Liver (tissue), 3 donors: ENCODE data around the gene GRIN2A.

Experiments used
- EGR1 ChIP-seq, 2 donors: IDR thresholded peaks; 2 replicates each; pipeline ENCODE4 v1.6.1; 2016 to 2018; ENCODE audit warnings: antibody characterized with exemption in 2 of 2, low read depth in 2 of 2
- FOXA1 ChIP-seq: IDR thresholded peaks from 2 replicates; pipeline ENCODE4 v1.6.1; 2016; ENCODE audit warnings: antibody characterized with exemption
- GABPA ChIP-seq, 2 donors: IDR thresholded peaks in 1 of 2; conservative IDR thresholded peaks in 1 of 2; 2 replicates each; pipeline ENCODE4 v1.6.1; 2016; ENCODE audit warnings: antibody characterized with exemption in 2 of 2, mild to moderate bottlenecking in 1 of 2, moderate library complexity in 1 of 2
- JUND ChIP-seq, 2 donors: IDR thresholded peaks; 2 replicates each; pipeline ENCODE4 v1.6.1; 2016; ENCODE audit warnings: antibody characterized with exemption in 2 of 2
- NR2F2 ChIP-seq: IDR thresholded peaks from 2 replicates; pipeline ENCODE4 v1.6.1; 2016; ENCODE audit warnings: antibody characterized with exemption
- RAD21 ChIP-seq, 2 donors: IDR thresholded peaks; 2 replicates each; pipeline ENCODE4 v1.6.1; 2016; ENCODE audit warnings: antibody characterized with exemption in 2 of 2, mild to moderate bottlenecking in 2 of 2
- RXRA ChIP-seq, 2 donors: IDR thresholded peaks; 2 replicates each; pipeline ENCODE4 v1.6.1; 2017 to 2018; ENCODE audit warnings: antibody characterized with exemption in 2 of 2, mild to moderate bottlenecking in 1 of 2
- SP1 ChIP-seq: IDR thresholded peaks from 2 replicates; pipeline ENCODE4 v1.6.1; 2018; ENCODE audit warnings: antibody characterized with exemption, mild to moderate bottlenecking
- TAF1 ChIP-seq: conservative IDR thresholded peaks from 2 replicates; pipeline ENCODE4 v1.6.1; 2016; ENCODE audit warnings: antibody characterized with exemption, mild to moderate bottlenecking
- YY1 ChIP-seq: IDR thresholded peaks from 2 replicates; pipeline ENCODE4 v1.6.1; 2016; ENCODE audit warnings: antibody characterized with exemption, mild to moderate bottlenecking
- TF ChIP-seq, protein P1 (sequence below): IDR thresholded peaks from 2 replicates; pipeline ENCODE4 v1.6.1; 2016; ENCODE audit warnings: antibody characterized with exemption
- TF ChIP-seq, protein P2 (sequence below): fragments of 150-350 bp; IDR thresholded peaks from 2 replicates; pipeline ENCODE4 v1.5.1; 2017; ENCODE audit warnings: improper control_type of control experiment, low read depth, low read length; ENCODE audit not compliant: missing input control
- TF ChIP-seq, protein P3 (sequence below): IDR thresholded peaks from 2 replicates; pipeline ENCODE4 v1.6.1; 2016; ENCODE audit warnings: antibody characterized with exemption, mild to moderate bottlenecking
- TF ChIP-seq, protein P4 (sequence below): IDR thresholded peaks from 2 replicates; pipeline ENCODE4 v1.6.1; 2016; ENCODE audit warnings: antibody characterized with exemption
- donor health status: healthy.
- donor health status: healthy.

DNA sequence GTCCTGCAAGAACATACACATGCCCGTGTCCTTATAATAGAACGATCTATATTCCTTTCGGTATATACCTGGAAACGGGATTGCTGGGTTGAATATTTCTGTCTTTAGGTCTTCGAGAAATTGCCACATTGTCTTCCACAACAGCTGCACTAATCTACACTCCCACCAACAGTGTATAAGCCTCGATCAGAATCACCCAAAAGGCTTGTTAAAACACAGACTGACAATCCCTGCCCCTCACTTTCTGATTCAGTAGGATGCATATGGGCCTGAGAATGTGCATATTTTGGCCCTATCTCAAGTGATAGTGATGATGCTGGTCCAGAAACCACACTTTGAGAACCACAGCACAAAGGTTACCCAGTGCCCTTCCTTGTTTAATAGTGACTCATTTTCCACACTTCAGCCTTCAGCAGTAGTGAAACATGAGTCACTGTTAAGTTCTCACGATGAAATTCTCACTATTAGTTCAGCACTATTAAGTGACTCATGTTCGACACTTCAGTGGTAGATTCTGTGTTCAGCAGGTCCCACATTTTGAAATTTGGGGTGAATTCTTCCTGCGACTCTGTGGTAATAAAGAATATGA lies 215.6 kb downstream of the GRIN2A start:
- TF ChIP-seq, protein P1, sequence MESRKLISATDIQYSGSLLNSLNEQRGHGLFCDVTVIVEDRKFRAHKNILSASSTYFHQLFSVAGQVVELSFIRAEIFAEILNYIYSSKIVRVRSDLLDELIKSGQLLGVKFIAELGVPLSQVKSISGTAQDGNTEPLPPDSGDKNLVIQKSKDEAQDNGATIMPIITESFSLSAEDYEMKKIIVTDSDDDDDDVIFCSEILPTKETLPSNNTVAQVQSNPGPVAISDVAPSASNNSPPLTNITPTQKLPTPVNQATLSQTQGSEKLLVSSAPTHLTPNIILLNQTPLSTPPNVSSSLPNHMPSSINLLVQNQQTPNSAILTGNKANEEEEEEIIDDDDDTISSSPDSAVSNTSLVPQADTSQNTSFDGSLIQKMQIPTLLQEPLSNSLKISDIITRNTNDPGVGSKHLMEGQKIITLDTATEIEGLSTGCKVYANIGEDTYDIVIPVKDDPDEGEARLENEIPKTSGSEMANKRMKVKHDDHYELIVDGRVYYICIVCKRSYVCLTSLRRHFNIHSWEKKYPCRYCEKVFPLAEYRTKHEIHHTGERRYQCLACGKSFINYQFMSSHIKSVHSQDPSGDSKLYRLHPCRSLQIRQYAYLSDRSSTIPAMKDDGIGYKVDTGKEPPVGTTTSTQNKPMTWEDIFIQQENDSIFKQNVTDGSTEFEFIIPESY = no peak
- TF ChIP-seq, protein P2, sequence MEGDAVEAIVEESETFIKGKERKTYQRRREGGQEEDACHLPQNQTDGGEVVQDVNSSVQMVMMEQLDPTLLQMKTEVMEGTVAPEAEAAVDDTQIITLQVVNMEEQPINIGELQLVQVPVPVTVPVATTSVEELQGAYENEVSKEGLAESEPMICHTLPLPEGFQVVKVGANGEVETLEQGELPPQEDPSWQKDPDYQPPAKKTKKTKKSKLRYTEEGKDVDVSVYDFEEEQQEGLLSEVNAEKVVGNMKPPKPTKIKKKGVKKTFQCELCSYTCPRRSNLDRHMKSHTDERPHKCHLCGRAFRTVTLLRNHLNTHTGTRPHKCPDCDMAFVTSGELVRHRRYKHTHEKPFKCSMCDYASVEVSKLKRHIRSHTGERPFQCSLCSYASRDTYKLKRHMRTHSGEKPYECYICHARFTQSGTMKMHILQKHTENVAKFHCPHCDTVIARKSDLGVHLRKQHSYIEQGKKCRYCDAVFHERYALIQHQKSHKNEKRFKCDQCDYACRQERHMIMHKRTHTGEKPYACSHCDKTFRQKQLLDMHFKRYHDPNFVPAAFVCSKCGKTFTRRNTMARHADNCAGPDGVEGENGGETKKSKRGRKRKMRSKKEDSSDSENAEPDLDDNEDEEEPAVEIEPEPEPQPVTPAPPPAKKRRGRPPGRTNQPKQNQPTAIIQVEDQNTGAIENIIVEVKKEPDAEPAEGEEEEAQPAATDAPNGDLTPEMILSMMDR = no peak
- TF ChIP-seq, protein P3, sequence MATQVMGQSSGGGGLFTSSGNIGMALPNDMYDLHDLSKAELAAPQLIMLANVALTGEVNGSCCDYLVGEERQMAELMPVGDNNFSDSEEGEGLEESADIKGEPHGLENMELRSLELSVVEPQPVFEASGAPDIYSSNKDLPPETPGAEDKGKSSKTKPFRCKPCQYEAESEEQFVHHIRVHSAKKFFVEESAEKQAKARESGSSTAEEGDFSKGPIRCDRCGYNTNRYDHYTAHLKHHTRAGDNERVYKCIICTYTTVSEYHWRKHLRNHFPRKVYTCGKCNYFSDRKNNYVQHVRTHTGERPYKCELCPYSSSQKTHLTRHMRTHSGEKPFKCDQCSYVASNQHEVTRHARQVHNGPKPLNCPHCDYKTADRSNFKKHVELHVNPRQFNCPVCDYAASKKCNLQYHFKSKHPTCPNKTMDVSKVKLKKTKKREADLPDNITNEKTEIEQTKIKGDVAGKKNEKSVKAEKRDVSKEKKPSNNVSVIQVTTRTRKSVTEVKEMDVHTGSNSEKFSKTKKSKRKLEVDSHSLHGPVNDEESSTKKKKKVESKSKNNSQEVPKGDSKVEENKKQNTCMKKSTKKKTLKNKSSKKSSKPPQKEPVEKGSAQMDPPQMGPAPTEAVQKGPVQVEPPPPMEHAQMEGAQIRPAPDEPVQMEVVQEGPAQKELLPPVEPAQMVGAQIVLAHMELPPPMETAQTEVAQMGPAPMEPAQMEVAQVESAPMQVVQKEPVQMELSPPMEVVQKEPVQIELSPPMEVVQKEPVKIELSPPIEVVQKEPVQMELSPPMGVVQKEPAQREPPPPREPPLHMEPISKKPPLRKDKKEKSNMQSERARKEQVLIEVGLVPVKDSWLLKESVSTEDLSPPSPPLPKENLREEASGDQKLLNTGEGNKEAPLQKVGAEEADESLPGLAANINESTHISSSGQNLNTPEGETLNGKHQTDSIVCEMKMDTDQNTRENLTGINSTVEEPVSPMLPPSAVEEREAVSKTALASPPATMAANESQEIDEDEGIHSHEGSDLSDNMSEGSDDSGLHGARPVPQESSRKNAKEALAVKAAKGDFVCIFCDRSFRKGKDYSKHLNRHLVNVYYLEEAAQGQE = no peak
- no peak for TF ChIP-seq YY1
- TF ChIP-seq RAD21 (IDR thresholded peaks at IDR 0.05) = no peak
- TF ChIP-seq, protein P4, sequence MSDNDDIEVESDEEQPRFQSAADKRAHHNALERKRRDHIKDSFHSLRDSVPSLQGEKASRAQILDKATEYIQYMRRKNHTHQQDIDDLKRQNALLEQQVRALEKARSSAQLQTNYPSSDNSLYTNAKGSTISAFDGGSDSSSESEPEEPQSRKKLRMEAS = no peak
- TF ChIP-seq RXRA (IDR thresholded peaks at IDR 0.05) = no peak
- TF ChIP-seq TAF1 = no peak
- no peak for TF ChIP-seq JUND (IDR thresholded peaks at IDR 0.05)
- no peak for TF ChIP-seq FOXA1
- TF ChIP-seq GABPA (IDR thresholded peaks at IDR 0.05 in 1 of 2, conservative IDR thresholded peaks at IDR 0.05 in 1 of 2) = no peak
- TF ChIP-seq NR2F2 = no peak
- no peak for TF ChIP-seq SP1
- no peak for TF ChIP-seq EGR1 (IDR thresholded peaks at IDR 0.05; ENCODE audit: low read depth in 2 of 2)
